Pancreas (tissue), 10 donors: ENCODE measurements around the gene VAPA. TPM values are rescaled to one million over a fixed set of nuclear protein-coding genes. Genes with fewer than 3 reads are reported as not detected.

Source experiments
- ATAC-seq, 4 donors: fragments of 200-7000 bp; cut with Tn5 transposase; one replicate each; pipeline versions ENCODE4 v1.8.0 to v1.9.1; 2020; ENCODE audit warnings: mild to moderate bottlenecking in 4 of 4, moderate library complexity in 4 of 4
- DNase-seq, 6 donors: peaks; one replicate each; pipeline ENCODE4 v3.0.0-alpha.2; 2020
- FAIRE-seq: peaks from 2 replicates; lab custom pipeline; 2012; peaks lifted over from hg19 to GRCh38; lab: Jason Lieb, UNC
- H3K27ac ChIP-seq, 4 donors: fragments of 200-600 bp; sonication (generic); 1 replicate in 3 of 4; 2 replicates in 1 of 4; pipeline versions ENCODE4 v1.5.0 to v1.8.0; 2020
- H3K27me3 ChIP-seq, 4 donors: fragments of 200-600 bp; one replicate each; pipeline ENCODE4 v1.8.0; 2021
- H3K36me3 ChIP-seq, 3 donors: fragments of 200-600 bp; sonication (generic) in 1 of 3; one replicate each; pipeline versions ENCODE4 v1.5.0 to v1.8.0; 2020 to 2021
- H3K4me1 ChIP-seq, 3 donors: fragments of 200-600 bp; one replicate each; pipeline ENCODE4 v1.8.0; 2021
- H3K4me3 ChIP-seq, 4 donors: fragments of 200-600 bp; sonication (generic) in 2 of 4; one replicate each; pipeline versions ENCODE4 v1.5.0 to v1.8.0; 2020 to 2021
- H3K9me3 ChIP-seq, 4 donors: fragments of 200-600 bp; one replicate each; pipeline ENCODE4 v1.8.0; 2021
- WGBS, 2 donors: extraction: QIAGEN DNeasy Blood & Tissue Kit; methylation state at CpG; one replicate each; pipeline ENCODE4 v1.1.7; 2013; 5-methylcytosine and 5-hydroxymethylcytosine counted together
- intact Hi-C, 3 donors: fragments of 100-400 bp; cut with DNase I; formaldehyde crosslinking; loops; one replicate each; pipeline versions ENCODE4 v1.11.1 to v1.14.2; 2022
- polyA plus RNA-seq, 2 donors: library from polyadenylated mRNA; stranded (reverse); fragments of 200-250 nt; gene quantifications; one replicate each; pipeline ENCODE4 v1.2.3, GENCODE V29; 2013
- total RNA-seq, 6 donors: library from RNA; stranded (reverse); fragmentation: NEBNext Ultra II Directional in 4 of 6; extraction: Animal tissue kit (Norgen Biotek cat#: 25700) in 4 of 6; gene quantifications; one replicate each; pipeline versions ENCODE4 v1.2.1 to v1.2.4, GENCODE V29; 2021 to 2023
- TF ChIP-seq, protein P1 (sequence below), 4 donors: fragments of 200-600 bp; sonication (generic) in 3 of 4; IDR thresholded peaks; one replicate each; pipeline versions ENCODE4 v1.5.0 to v1.8.0; 2021; ENCODE audit warnings: antibody characterized with exemption in 4 of 4
- donor health status: healthy with polysubstance abuse.
- donor health status: DM: no; HTN: no; CAD: no; lungs with moderate emphysema.
- donor health status: DM: no; HTN: no; CAD: no.
- donor health status: control.
- donor health status: control.
- donor health status: Bipolar disorder and iron deficiency.
- donor health status: DM: yes; HTN: yes; CAD: no.
- donor health status: DM: no; HTN: no; CAD: no.
- donor health status: DM: no; HTN: no; CAD: no.
- donor health status: DM: yes; HTN: yes; CAD: no.

VAPA gene
- total and polyA plus RNA-seq, 8 donors, result 33.5 to 117 (median 97.4) TPM

DNA sequence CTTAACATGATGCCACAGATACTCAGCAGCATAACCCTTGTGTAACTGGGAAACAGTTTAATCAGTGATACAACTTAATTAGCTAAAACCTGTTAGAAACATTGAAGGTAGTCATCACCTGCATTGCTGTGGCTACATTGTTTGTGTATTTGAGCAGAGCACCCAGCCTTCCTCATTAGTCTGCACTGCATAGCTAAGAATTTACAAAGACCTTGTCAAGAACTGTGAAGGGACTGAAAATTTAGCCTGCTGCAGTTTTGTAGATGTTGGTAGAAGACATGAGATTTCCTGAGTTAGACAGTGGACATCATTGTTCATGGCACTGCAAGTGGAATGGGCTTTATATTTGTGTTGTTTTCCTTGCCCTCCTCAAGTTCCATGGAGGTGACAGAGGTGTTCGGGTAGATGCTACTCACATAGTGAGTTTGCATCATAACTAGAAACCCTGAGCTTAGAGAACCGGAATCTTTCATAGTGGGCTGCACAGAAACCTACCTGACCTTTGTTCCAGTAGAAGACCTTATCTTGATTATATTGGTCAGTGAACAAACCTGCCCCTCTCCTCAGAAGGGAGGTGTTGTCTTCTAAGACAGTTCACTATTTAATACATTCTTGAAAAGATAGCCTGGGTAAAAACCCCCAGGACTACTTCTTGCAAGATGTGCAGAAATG lies 12.5 kb downstream of the VAPA start:
- TF ChIP-seq, protein P1, sequence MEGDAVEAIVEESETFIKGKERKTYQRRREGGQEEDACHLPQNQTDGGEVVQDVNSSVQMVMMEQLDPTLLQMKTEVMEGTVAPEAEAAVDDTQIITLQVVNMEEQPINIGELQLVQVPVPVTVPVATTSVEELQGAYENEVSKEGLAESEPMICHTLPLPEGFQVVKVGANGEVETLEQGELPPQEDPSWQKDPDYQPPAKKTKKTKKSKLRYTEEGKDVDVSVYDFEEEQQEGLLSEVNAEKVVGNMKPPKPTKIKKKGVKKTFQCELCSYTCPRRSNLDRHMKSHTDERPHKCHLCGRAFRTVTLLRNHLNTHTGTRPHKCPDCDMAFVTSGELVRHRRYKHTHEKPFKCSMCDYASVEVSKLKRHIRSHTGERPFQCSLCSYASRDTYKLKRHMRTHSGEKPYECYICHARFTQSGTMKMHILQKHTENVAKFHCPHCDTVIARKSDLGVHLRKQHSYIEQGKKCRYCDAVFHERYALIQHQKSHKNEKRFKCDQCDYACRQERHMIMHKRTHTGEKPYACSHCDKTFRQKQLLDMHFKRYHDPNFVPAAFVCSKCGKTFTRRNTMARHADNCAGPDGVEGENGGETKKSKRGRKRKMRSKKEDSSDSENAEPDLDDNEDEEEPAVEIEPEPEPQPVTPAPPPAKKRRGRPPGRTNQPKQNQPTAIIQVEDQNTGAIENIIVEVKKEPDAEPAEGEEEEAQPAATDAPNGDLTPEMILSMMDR (IDR thresholded peaks at IDR 0.05), result no peak
- 40 to 60% methylated on average over 2 of the region's 2 CpGs for WGBS, 2 donors
- H3K36me3 ChIP-seq, result no peaks in the 10 kb centered on the region
- no peaks in the 10 kb centered on the region for H3K9me3 ChIP-seq
- ATAC-seq (peak; percentile 15 to 34 (median 22)), FAIRE-seq (no peak), DNase-seq (no peak)
- intact Hi-C loops, result no loop called here
- peaks cover 27 to 81% (median 78%) of the 10 kb centered on the region in 3 donors for H3K4me1 ChIP-seq
- H3K27ac ChIP-seq, result no peak overlapping the region
- no peaks in the 10 kb centered on the region for H3K27me3 ChIP-seq
- H3K4me3 ChIP-seq, result no peak overlapping the region

DNA sequence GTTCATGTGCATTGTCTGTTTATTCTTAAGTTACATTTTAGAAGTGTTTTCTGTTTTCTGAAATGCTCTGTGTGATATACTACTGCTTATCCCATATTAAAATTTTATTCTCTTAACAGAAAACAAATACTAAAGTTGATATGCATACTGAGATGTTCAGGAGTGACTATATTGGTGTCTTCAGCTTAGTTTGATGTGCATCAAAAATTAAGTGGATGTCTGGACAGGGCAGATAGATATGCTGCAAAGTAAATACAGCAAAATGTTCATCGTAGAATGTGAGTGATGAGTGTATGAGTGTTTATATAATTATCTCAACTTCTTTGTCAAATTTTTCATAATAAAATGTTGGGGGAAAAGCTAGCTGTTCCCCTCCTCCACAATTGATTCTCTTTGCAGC lies 13.2 kb downstream of the VAPA start:
- TF ChIP-seq, protein P1 (IDR thresholded peaks at IDR 0.05), result no peak
- H3K27me3 ChIP-seq, result no peaks in the 10 kb centered on the region
- ATAC-seq, result no peak
- FAIRE-seq, result no peak
- DNase-seq, result no peak
- intact Hi-C loops, result no loop called here
- peaks cover 26 to 82% (median 79%) of the 10 kb centered on the region in 3 donors for H3K4me1 ChIP-seq
- WGBS, 2 donors, result 8 to 16% methylated on average over 1 of the region's 1 CpG
- no peaks in the 10 kb centered on the region for H3K9me3 ChIP-seq
- no peak overlapping the region for H3K27ac ChIP-seq
- no peak overlapping the region for H3K4me3 ChIP-seq
- no peaks in the 10 kb centered on the region for H3K36me3 ChIP-seq

DNA sequence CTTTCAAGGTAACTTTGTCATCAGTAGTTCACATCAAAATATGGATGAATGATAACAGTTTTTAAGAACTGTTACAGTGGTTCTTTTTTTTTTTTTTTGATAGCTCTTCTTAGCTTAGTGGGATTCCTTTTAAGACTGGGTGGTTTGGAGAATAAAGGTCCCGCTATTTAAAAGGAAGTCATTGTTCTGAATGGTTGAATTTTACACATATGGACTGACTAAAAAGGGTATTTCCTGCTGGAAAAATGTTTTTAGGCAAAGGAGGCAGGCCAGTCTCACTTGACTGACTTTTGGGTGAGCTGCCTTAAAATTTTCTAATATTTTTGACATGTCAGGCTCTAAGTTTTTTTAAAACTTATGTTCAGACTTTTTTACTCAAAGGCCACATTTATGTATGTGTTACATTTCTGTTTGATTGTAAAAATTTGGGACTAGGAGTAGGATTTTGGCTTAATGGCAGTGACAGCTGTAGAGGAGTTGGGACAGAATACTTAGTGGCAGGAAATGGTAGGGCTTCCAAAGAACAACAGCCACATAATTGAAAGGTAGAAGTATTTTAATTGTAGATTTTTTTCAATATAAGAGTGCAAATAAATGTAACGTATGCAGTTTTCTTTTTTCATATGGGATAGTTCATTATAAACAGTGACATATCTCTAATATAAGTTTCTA lies 13.7 kb downstream of the VAPA start:
- Histone ChIP-seq H3K4me3 (no peak overlapping the region), H3K36me3 (no peaks in the 10 kb centered on the region), H3K4me1 (peaks cover 26 to 82% (median 75%) of the 10 kb centered on the region in 3 donors), H3K27me3 (no peaks in the 10 kb centered on the region), H3K9me3 (no peaks in the 10 kb centered on the region), H3K27ac (peak overlapping the region in 1 of 4 donors; percentile 3)
- ATAC-seq (no peak), DNase-seq (no peak), FAIRE-seq (no peak)
- WGBS, 2 donors, result 64 to 73% methylated on average over 2 of the region's 2 CpGs
- intact Hi-C loops, result no loop called here
- TF ChIP-seq, protein P1 (IDR thresholded peaks at IDR 0.05), result no peak

DNA sequence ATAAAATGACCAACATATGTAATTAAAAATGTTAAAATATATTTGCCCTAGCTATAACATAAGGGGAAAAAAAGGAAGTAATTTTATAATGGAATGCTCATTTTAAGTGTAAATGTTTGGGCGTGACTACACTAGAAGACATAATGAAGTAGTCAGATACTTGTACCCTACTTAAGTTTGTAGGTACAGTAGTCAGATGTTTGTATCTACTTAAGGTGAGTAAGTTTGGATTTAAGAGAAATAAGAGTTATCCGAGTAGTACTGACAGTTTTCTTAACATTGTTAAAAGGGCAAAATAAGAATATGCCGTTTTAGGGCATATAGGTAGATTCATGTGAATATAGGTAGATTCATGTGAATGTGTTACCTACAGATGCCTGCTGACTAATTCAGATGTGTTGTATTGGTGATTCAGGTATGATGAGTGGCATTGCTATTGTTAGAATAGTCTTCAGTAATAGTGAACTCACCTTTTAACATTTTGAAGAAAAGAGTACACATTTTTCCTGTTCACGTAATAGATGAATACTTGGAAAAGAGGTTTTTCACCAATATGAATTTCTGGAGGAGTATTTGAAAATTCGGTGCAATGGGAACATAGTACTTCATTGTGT lies 14.9 kb downstream of the VAPA start:
- Histone ChIP-seq H3K4me3 (no peak overlapping the region), H3K27ac (no peak overlapping the region), H3K9me3 (no peaks in the 10 kb centered on the region), H3K36me3 (no peaks in the 10 kb centered on the region), H3K27me3 (no peaks in the 10 kb centered on the region), H3K4me1 (peaks cover 29 to 72% (median 67%) of the 10 kb centered on the region in 3 donors)
- DNase-seq, result no peak
- FAIRE-seq, result no peak
- intact Hi-C loops, result no loop called here
- no peak for ATAC-seq
- 81 to 90% methylated on average over 5 of the region's 5 CpGs for WGBS, 2 donors
- TF ChIP-seq, protein P1 (IDR thresholded peaks at IDR 0.05), result no peak
